HUES48 (cell line): ENCODE results near the gene LSS.
"Not testable (repeated sequence)": the region's sequence is repeated elsewhere in the genome, so short reads cannot be mapped to it uniquely, and the experiment has no call there.

Source experiments
- H3K27ac ChIP-seq: one replicate; pipeline ENCODE4 v1.7.0; 2013; ENCODE audit warnings: low read depth, low read length, inconsistent platforms
- H3K27me3 ChIP-seq: 2 replicates; pipeline ENCODE4 v1.6.1; 2013; ENCODE audit warnings: mild to moderate bottlenecking, low read length; ENCODE audit not compliant: control insufficient read depth, insufficient read depth
- H3K36me3 ChIP-seq: 2 replicates; pipeline ENCODE4 v1.6.1; 2013; ENCODE audit warnings: low read length; ENCODE audit not compliant: control insufficient read depth, insufficient read depth
- H3K4me1 ChIP-seq: 2 replicates; pipeline ENCODE4 v1.6.1; 2013; ENCODE audit warnings: mild to moderate bottlenecking, low read length; ENCODE audit not compliant: control insufficient read depth, insufficient read depth
- H3K4me3 ChIP-seq: 2 replicates; pipeline ENCODE4 v1.5.1; 2013; ENCODE audit warnings: mild to moderate bottlenecking, low read depth, low read length
- H3K9ac ChIP-seq: 2 replicates; pipeline ENCODE4 v1.6.1; 2013; ENCODE audit warnings: mild to moderate bottlenecking, low read depth, low read length, moderate library complexity
- H3K9me3 ChIP-seq: 2 replicates; pipeline ENCODE4 v1.6.1; 2013; ENCODE audit warnings: low read length; ENCODE audit not compliant: control insufficient read depth, insufficient read depth

The LSS gene

DNA sequence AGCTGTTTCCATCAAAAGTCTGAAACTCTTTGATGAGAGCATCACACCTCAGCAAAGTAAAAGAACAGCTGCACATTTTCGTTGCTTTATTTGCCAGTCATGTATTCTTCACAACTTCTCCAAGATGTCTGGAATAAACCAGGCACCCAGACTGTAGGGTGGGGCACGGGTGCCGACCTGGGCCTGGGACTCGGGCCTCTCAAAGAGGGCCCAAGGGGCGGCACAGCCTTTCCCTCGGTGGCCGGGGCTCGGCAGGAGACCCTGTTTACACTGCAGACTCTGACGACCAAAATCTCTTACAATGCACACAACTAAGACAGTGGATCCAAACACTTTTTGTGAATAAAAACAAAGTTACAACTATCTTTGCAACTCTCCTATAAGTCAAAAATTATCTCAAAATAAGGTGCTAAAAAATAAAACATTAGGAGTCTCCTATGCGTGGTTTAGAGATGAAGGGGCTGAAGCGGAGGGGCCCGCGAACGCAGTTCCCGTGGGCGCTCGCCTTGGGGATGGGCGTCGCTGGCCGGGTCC lies 696 bp downstream of the LSS start:
- peak overlapping the region; percentile 82 for H3K27ac ChIP-seq
- peak overlapping the region; percentile 92 for H3K4me3 ChIP-seq
- H3K9me3 ChIP-seq, result peaks cover 24% of the 10 kb centered on the region
- H3K36me3 ChIP-seq, result peaks cover 30% of the 10 kb centered on the region
- peaks cover 4% of the 10 kb centered on the region; the same call in 1 of the 2 replicates for H3K27me3 ChIP-seq
- peaks cover 13% of the 10 kb centered on the region; the same call in 1 of the 2 replicates for H3K4me1 ChIP-seq
- peak overlapping the region; percentile 63 for H3K9ac ChIP-seq

DNA sequence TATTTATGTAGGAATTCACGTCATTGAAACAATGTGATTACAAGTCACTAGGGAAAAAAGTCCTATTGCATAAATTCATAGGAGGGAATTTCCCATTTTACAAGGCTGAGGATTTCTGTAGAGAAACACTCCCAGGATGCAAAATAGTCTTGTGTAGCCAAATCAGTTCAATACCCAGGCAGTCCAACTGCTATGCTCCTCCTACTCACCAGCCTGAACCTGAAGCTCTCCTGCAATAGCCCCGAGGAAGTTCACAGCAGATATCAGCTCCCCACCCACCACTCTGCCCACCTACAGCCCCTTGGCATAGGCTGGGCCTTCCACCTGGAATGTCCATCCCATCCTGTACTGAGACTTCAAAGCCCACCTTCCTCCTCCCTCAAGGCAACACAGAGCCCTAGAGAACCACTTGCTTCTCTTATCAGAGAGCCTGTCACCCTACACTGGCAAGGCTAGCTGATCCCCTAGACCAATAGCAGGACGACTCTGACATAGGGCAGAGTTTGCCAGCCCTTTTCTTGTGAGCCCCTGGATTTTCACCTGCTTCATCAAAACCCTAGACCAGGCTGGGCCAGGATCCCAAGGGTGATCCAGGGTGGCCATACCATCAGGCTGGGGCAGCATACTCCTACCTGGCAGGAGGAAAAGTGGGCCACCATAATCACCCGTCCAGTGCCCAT lies 1.5 kb downstream of the LSS start:
- peaks cover 13% of the 10 kb centered on the region; the same call in 1 of the 2 replicates for H3K4me1 ChIP-seq
- peaks cover 33% of the 10 kb centered on the region for H3K36me3 ChIP-seq
- H3K9ac ChIP-seq, result no peak overlapping the region
- H3K4me3 ChIP-seq, result peak overlapping the region; percentile 92
- H3K27ac ChIP-seq, result no peak overlapping the region
- peaks cover 24% of the 10 kb centered on the region for H3K9me3 ChIP-seq
- peaks cover 4% of the 10 kb centered on the region; the same call in 1 of the 2 replicates for H3K27me3 ChIP-seq

DNA sequence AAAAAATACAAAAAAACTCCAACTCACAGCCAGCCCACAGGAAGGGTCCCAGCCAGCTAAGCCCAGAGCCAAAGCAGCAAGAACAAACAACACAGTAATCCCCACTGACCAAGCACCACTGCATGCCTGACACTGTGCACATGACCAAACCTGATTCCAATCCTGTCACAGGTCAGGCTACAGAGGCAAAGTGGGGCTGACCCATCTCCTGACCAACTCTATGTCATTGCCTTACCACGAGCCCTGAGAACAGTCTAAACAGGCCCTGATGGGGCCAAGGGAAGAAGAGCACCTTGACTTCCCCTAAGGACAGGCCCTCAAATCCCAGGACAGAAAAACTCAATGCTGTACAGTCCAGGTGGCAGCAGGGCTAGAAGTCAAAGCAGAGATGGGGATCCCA lies 2.4 kb downstream of the LSS start:
- Histone ChIP-seq H3K4me1 (peaks cover 13% of the 10 kb centered on the region; the same call in 1 of the 2 replicates), H3K9me3 (peaks cover 16% of the 10 kb centered on the region), H3K9ac (no peak overlapping the region), H3K36me3 (peaks cover 33% of the 10 kb centered on the region), H3K27ac (no peak overlapping the region), H3K4me3 (0 out of 2 replicates have a peak overlapping the region, but pooled peaks have one; percentile 5), H3K27me3 (peaks cover 4% of the 10 kb centered on the region; the same call in 1 of the 2 replicates)

DNA sequence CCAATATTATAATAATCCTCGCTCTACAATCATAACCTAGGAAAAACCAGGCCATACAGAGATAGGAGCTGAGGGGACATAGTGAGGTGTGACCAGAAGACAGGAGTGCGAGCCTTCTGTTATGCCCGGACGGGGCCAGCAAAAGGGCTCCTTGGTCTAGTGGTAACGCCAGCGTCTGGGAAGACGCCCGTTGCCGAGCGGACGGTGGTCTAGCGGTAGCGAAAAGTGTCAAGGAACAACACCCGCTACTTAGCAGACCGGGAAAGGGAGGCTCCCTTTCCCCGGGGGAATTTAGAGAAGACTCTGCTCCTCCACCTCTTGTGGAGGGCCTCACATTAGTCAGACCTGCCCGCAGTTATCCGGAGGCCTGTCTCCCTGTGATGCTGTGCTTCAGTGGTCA lies 4.9 kb downstream of the LSS start:
- peaks cover 13% of the 10 kb centered on the region; the same call in 1 of the 2 replicates for H3K4me1 ChIP-seq
- not testable (repeated sequence) for H3K27me3 ChIP-seq, H3K4me3 ChIP-seq, H3K9me3 ChIP-seq, H3K27ac ChIP-seq, H3K9ac ChIP-seq
- H3K36me3 ChIP-seq, result peaks cover 42% of the 10 kb centered on the region

DNA sequence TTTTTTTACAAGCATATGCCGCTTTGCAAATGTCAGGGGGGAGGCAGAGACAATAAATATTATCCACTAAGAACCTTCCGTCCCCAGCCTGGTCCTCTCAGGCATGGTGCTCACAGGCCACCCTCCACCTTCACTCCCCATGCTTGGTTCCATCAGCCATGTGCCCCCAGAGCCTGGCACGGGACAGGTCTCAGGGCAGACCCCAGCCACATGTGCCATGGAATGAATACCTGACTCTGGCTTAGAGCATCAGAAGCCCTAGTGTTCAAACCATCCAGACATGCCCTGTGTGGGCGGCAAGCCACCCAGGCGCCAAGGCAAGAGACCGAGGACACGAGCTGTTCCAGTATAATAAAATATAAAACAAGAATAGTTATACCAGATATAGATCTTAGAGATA lies 5.4 kb downstream of the LSS start:
- Histone ChIP-seq H3K4me3 (no peak overlapping the region), H3K36me3 (peaks cover 42% of the 10 kb centered on the region), H3K9ac (no peak overlapping the region), H3K9me3 (peaks cover 6% of the 10 kb centered on the region; the same call in 1 of the 2 replicates), H3K4me1 (peaks cover 13% of the 10 kb centered on the region; the same call in 1 of the 2 replicates), H3K27me3 (no peaks in the 10 kb centered on the region), H3K27ac (no peak overlapping the region)

DNA sequence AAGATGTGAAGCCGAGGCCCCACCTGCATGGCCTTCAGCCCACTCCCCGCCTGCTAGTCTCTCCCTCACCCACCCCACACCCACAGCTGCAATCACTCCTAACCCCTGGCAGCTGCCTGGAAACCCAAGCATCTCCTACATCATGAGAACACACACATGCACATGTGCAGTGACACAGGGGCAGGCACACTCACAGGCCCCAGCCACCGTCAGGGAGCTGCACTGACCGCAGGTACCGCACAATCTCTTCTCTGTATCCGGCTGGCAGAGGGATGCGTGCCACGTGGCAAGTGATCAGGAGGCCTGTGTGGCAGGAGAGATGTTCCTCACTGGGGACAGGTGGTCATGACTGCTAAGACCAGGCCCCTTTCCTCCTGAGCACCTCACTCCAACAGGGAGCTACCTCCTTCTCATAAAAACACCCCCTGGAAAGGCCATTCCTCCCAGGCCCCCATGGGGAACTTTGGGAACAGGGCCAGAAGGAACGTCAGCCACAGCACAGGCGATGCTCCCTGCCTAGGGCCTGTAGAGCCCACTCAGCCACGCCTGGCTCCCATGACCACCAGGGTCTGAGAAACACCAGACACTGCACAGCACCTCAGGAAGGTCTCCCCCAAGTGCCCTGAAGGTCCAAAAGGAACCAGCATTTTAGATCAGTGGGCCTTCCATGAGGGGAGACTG lies 6.0 kb downstream of the LSS start:
- no peaks in the 10 kb centered on the region for H3K27me3 ChIP-seq
- H3K27ac ChIP-seq, result no peak overlapping the region
- H3K36me3 ChIP-seq, result peaks cover 44% of the 10 kb centered on the region
- peaks cover 6% of the 10 kb centered on the region; the same call in 1 of the 2 replicates for H3K9me3 ChIP-seq
- H3K4me3 ChIP-seq, result no peak overlapping the region
- H3K4me1 ChIP-seq, result peaks cover 9% of the 10 kb centered on the region; the same call in 1 of the 2 replicates
- no peak overlapping the region for H3K9ac ChIP-seq

DNA sequence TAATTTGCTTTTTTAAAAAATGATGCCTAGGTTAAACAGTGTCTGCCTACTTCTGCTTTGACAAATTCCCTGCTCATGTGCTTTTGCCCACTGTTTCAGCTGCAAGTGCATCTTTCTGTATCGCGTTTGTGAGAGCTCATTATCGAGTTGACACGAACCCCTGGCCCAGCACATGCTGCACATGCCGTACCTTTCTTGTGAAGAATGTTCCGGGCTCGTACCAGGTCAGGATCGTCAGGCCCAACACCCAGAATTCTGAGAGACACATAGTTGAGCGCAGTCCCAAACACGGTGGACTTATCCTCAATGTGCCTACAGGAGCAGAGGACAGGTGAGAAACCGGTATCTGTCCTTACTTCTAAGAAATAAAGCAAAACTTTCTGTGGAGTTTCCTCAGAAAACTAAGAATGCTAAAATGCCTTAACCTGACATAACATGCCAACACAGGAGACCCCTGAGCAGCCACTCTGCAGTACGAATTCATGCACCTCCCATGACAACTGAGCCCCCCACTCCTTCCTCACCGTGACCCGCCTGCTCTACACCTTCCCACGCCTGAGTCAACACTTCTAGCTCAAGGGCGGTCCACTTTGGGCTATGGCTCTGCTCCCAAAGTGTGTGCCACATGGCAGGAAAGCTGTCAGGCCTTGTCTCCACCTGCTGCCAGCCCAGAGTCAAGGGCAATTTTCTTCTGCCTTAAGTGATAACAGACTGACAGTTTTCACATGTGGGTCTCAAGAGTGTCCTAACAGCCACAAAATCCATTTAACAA lies 6.7 kb downstream of the LSS start:
- Histone ChIP-seq H3K27ac (no peak overlapping the region), H3K27me3 (no peaks in the 10 kb centered on the region), H3K9me3 (peaks cover 6% of the 10 kb centered on the region; the same call in 1 of the 2 replicates), H3K9ac (no peak overlapping the region), H3K36me3 (peaks cover 49% of the 10 kb centered on the region), H3K4me1 (0 out of 2 replicates have a peak, but pooled peaks cover 1% of the 10 kb centered on the region), H3K4me3 (no peak overlapping the region)

DNA sequence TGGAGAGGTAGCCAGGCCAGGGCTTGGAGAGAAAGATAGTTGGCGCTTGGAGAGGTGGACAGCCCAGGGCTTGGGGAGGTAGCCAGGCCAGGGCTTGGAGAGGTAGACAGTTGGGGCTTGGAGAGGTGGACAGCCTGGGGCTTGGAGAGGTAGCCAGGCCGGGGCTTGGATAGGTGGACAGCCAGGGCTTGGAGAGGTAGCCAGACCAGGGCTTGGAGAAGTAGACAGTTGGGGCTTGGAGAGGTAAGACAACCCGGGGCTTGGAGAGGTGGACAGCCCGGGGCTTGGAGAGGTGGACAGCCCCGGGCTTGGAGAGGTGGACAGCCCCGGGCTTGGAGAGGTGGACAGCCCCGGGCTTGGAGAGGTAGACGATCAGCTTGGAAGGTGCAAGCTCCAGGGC lies 7.7 kb downstream of the LSS start:
- Histone ChIP-seq H3K27ac (no peak overlapping the region), H3K4me3 (no peak overlapping the region), H3K36me3 (peaks cover 58% of the 10 kb centered on the region)

DNA sequence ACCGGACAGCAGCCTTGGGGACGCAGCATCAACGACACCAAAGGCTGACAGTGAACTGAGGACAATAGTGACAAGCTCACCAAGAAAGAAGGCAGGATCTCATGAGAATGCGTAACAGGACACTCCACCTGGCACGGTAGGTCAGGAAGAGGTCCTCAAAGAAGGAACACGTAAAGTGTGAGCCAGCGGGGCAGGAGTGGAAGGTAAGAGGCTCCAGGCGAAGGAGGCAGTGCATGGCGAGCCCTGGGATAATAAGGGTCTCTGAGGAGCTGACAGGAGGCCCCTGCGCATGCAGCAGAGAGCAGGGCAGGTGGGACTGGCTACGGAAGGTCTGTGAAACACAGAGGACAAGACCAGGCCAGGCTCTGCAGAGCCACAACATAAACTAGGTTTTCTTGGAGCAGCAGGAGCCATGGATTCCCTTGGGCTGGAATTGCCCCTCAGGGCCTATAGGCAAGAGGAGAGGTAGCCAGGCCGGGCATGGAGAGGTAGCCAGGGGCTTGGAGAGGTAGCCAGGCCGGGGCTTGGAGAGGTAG lies 8.2 kb downstream of the LSS start:
- Histone ChIP-seq H3K27ac (no peak overlapping the region), H3K4me1 (no peaks in the 10 kb centered on the region), H3K9me3 (no peaks in the 10 kb centered on the region), H3K27me3 (no peaks in the 10 kb centered on the region), H3K9ac (no peak overlapping the region), H3K4me3 (no peak overlapping the region), H3K36me3 (peaks cover 58% of the 10 kb centered on the region)

More for the DNA sequence above, 7.7 kb downstream of the LSS start:
- Histone ChIP-seq H3K4me1 (no peaks in the 10 kb centered on the region), H3K9me3 (no peaks in the 10 kb centered on the region), H3K27me3 (no peaks in the 10 kb centered on the region), H3K9ac (no peak overlapping the region)

DNA sequence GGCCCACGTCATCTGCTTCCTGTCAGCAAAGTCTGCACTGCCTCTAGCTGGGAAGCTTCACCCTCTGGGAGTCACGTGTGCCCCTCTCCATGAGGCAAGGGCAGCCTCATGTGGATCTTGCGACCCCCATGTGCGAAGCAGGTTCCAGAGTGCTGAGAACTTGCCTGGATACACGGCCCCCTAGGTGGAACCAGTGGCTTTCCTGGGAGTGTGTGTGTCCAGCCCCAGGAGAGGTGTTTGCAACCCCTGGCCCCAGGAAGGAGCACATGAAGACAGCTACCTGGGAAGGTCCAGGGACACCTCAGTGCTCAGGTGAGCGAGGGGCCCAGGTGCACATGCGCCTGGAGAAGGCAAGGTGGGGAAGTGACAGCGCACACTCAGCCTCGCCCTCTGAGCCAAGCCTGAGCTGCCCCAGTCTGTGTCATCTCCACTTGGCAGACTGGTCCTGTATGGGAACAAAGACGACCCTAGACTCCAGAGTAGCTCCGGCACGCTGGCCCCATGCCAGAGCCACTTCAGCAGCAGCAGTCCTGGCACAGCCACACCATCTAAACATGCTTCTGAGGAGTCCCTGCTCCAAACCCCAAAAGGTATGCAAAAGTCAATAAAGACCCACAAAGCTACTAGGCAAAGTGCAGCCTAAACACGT lies 8.9 kb downstream of the LSS start:
- Histone ChIP-seq H3K4me1 (no peaks in the 10 kb centered on the region), H3K27me3 (no peaks in the 10 kb centered on the region), H3K4me3 (no peak overlapping the region), H3K9me3 (no peaks in the 10 kb centered on the region), H3K36me3 (peaks cover 62% of the 10 kb centered on the region), H3K27ac (no peak overlapping the region), H3K9ac (no peak overlapping the region)
